Fibroblast of villous mesenchyme (primary cell): ENCODE data around the gene ZNF414. TPM values are rescaled to one million over a fixed set of nuclear protein-coding genes. Genes with fewer than 3 reads are reported as not detected.

Experiments
- DNase-seq: peaks from one replicate; pipeline ENCODE4 v3.0.0-alpha.2; 2010; ENCODE audit warnings: low read depth
- H3K4me3 ChIP-seq: 2 replicates; pipeline ENCODE4 v1.5.1; 2011; ENCODE audit warnings: low read depth, mild to moderate bottlenecking, low read length
- total RNA-seq: library from RNA; depleted of rRNA; stranded (reverse); fragments of >200 nt; gene quantifications from 2 replicates; pipeline ENCODE4 v1.2.3, GENCODE V29; 2012
- TF ChIP-seq, protein P1 (sequence below): IDR thresholded peaks from 2 replicates; pipeline ENCODE4 v1.5.1; 2012; ENCODE audit warnings: low read depth, mild to moderate bottlenecking, low read length; ENCODE audit not compliant: insufficient read depth

ZNF414 gene
- total RNA-seq, 1 donor, result 5.2 TPM

DNA sequence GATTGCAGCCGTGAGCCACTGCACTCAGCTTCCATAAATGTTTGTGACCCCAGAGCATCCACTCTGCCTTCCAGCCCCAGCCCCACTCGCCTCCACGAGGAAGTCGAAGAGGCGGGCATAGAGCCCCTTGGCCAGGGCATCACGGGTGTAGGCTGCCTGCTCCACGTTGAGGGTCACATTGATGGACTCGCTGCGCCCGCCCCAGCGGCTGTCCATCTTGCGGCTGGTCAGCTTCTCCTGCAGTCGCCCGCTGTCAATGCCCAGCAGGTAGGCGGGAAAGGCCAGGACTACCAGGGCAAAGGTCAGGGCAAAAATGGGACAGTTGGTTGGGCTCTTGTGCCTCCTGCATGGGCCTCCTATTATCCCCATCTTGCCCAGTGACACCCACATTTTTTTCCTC is 36.1 kb upstream of the ZNF414 start:
- DNase-seq, result no peak
- TF ChIP-seq, protein P1, sequence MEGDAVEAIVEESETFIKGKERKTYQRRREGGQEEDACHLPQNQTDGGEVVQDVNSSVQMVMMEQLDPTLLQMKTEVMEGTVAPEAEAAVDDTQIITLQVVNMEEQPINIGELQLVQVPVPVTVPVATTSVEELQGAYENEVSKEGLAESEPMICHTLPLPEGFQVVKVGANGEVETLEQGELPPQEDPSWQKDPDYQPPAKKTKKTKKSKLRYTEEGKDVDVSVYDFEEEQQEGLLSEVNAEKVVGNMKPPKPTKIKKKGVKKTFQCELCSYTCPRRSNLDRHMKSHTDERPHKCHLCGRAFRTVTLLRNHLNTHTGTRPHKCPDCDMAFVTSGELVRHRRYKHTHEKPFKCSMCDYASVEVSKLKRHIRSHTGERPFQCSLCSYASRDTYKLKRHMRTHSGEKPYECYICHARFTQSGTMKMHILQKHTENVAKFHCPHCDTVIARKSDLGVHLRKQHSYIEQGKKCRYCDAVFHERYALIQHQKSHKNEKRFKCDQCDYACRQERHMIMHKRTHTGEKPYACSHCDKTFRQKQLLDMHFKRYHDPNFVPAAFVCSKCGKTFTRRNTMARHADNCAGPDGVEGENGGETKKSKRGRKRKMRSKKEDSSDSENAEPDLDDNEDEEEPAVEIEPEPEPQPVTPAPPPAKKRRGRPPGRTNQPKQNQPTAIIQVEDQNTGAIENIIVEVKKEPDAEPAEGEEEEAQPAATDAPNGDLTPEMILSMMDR, result no peak
- H3K4me3 ChIP-seq, result no peak overlapping the region

- DNase-seq, result no peak
- TF ChIP-seq, protein P1, result no peak
- H3K4me3 ChIP-seq, result no peak overlapping the region
These were observed 31.8 kb upstream of the ZNF414 start for GRCh38 chr19:8545743-8546142.

- DNase-seq, result no peak
- TF ChIP-seq, protein P1, result no peak
- no peak overlapping the region for H3K4me3 ChIP-seq
These were observed 30.2 kb upstream of the ZNF414 start for GRCh38 chr19:8544168-8544567.

- no peak overlapping the region for H3K4me3 ChIP-seq
- DNase-seq, result no peak
- TF ChIP-seq, protein P1, result no peak
These were observed 25.7 kb upstream of the ZNF414 start for GRCh38 chr19:8539621-8540149.

DNA sequence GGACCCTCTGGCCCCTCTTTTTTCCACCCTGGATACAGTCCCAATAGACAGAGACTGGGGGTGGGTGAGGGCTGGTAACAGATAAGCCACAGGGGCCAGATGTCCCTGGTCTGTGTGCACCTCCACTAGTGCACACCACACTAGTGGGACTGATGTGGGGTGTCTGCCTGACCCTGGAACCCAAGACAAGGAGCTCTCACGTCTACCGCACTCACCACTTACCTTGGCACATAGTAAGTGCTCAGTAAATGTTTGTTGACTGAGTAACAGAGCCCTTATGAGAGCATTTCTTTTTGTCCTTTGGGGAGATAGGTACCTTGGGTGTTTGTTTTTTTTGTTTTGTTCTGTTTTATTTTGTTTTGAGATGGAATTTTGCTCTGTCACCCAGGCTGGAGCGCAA is 23.1 kb upstream of the ZNF414 start:
- no peak overlapping the region for H3K4me3 ChIP-seq
- DNase-seq, result no peak
- TF ChIP-seq, protein P1, result no peak

DNA sequence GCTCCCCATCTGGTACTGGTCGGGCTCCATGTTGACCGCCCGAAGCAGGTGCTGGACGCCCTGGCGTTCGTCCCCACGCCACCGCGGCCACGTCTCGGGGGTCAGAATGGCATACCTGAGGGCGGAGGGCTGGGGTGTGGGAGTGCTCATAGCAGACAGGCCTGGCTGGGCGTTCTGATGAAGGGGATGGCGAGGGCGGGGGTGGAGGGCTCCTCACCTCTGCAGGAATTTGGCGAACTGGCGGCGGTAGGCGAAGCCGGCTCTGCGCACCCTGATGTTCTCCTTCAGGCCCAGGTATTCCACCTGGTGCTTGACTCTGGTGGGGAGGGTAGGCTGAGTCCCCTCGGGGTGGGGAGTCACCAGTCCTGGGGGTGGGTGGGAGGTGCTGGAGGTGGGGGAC is 22.3 kb upstream of the ZNF414 start:
- TF ChIP-seq, protein P1, result no peak
- H3K4me3 ChIP-seq, result no peak overlapping the region
- DNase-seq, result no peak

DNA sequence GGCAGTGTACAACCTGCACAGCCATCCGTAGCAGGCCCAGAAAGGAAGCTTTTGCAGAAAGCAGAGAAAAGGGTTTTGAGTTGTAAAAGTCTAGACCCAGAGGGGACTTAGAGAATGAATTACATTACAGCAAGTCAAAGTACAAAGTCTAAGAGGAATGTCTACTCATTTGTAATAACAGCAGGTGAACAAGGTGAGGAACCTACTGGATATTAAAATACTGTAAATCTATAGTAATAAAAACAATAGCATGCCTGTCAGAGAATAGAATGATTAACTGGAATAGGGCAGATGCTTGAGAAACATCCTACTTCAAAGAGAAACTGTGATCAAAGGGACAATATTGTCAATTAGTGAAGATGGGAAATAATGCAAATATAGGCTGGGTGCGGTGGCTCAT is 18.3 kb upstream of the ZNF414 start:
- DNase-seq, result no peak
- no peak overlapping the region for H3K4me3 ChIP-seq
- TF ChIP-seq, protein P1, result no peak
